ENCODE measurements around the gene MTCH1.

GRCh38 chr6:36986704-36987047 lies 680 bp upstream of the MTCH1 start:
- no peak for TF ChIP-seq FOXK2 (IDR thresholded peaks at IDR 0.05)
- no peak for TF ChIP-seq SP1 (IDR thresholded peaks at IDR 0.05)
- TF ChIP-seq SUZ12 (IDR thresholded peaks at IDR 0.05), result no peak
- no peak for TF ChIP-seq TARDBP (IDR thresholded peaks at IDR 0.05)
- no peak for TF ChIP-seq ARNT (IDR thresholded peaks at IDR 0.05)
- TF ChIP-seq BHLHE40 (IDR thresholded peaks at IDR 0.05; ENCODE audit: borderline replicate concordance), result no peak
- no peak for TF ChIP-seq FOXA1 (IDR thresholded peaks at IDR 0.05)
- TF ChIP-seq FOXM1 (IDR thresholded peaks at IDR 0.05; ENCODE audit: borderline replicate concordance), result no peak
- no peak for TF ChIP-seq HDGF (IDR thresholded peaks at IDR 0.05; ENCODE audit: borderline replicate concordance)
- no peak for TF ChIP-seq ELF4 (IDR thresholded peaks at IDR 0.05)

Measured in HEK293T (cell line).